Stomach (tissue), 4 donors: ENCODE results near the gene ATG12.

ENCODE experiments used
- CTCF ChIP-seq, 7 experiments: fragments of 450-650 bp in 4 of 7; fragments of 200-600 bp in 3 of 7; sonication (generic) in 3 of 7; IDR thresholded peaks; one replicate each; pipeline ENCODE4 v1.5.1; 2016 to 2019; ENCODE audit warnings: antibody characterized with exemption in 7 of 7, control low read depth in 2 of 7, mild to moderate bottlenecking in 1 of 7
- EP300 ChIP-seq: sonication (generic); formaldehyde crosslinking; IDR thresholded peaks from one replicate; pipeline ENCODE4 v1.6.1; 2017; ENCODE audit warnings: antibody characterized with exemption
- POLR2A ChIP-seq, 4 donors: fragments of 450-650 bp; IDR thresholded peaks; one replicate each; pipeline ENCODE4 v1.6.1; 2016; ENCODE audit warnings: antibody characterized with exemption in 4 of 4, control low read depth in 2 of 4, mild to moderate bottlenecking in 1 of 4, moderate library complexity in 1 of 4
- POLR2AphosphoS5 ChIP-seq, 3 donors: sonication (generic); formaldehyde crosslinking; IDR thresholded peaks; one replicate each; pipeline ENCODE4 v1.6.1; 2016; ENCODE audit warnings: antibody characterized with exemption in 3 of 3

GRCh38 chr5:115785381-115786065, 55.8 kb downstream of the ATG12 start:
- TF ChIP-seq CTCF (IDR thresholded peaks at IDR 0.05) (no peak), POLR2A (IDR thresholded peaks at IDR 0.05) (no peak), POLR2AphosphoS5 (IDR thresholded peaks at IDR 0.05) (no peak), EP300 (no peak)
